Globus pallidus (tissue), 1 donor: ENCODE data around the gene TP53I11.

Experiments used
- DNase-seq: peaks from one replicate; pipeline ENCODE4 v3.0.0-alpha.2; 2015; ENCODE audit warnings: low spot score

The TP53I11 gene

DNA sequence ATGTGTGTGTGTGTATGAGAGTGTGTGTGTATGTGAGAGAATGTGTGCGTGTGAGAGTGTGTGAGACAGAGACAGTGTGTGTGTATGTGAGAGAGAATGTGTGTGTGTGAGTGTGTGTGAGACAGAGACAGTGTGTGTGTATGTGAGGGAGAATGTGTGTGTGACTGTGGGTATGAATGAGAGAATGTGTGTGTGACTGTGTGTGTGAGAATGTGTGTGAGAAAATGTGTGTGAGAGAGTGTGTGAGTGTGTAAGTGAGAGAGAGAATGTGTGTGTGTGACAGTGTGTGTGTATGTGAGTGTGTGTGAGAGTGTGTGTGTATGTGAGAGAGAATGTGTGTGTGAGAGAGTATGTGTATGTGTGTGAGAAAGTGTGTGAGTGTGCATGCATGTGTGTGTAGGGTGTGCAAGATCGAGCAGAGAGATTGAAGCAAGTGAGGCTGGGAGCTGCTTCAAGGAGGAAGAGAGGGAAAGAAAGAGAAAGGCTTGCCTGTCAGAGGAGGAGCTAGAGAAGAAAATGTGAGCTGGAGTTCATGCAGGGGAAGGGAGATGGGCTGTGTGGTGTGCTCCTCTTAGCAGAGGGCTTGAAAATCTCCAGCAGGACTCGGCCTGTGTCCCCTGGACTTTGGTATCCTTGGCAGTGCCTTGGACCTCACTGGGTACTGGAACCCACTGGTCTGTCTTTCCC lies 27.7 kb upstream of the TP53I11 start:
- no peak for DNase-seq

DNA sequence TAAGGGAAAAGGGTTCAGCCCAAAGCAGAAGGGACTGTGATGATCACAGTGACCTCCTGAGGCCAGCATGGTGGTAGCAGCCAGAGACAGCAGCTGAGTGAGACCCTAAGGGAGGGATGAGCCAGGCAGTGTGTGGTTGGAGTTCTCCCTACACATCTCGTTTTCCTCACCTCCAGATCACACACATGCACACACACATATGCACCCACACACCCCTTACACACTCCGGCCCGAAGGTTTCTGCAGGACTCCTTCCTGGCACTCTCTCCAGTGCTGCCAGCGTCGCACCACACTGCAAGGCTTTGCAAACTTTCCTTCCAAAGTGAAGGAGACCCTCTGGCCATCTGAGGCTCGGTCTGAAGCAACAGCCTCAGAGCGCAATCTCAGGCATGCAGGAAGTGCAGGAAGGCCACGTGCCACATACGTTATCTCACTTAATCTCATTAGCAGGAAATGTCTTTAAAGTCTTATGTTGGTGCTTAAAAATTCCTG lies 26.9 kb upstream of the TP53I11 start:
- DNase-seq: no peak

DNA sequence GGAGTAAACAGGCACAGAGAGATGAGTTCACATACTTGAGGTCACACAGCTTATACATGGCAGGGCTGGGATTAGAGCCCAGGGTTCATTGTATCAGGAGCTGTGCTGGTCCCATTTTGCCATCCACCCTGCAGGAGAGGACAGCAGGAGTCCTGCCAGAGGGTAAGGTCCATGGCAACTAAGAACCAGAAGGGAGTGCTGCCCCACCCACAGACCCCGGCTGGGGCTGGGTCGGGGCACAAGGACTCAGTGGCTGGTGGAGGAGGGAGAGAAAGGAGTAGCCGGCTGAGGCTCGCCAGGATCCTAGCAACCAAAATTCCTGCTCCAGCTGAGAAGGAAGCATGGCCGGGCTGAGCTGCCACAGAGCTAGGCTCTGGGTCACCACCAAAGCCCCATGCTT lies 25.9 kb upstream of the TP53I11 start:
- DNase-seq: no peak

GRCh38 chr11:44974402-44975000 lies 23.8 kb upstream of the TP53I11 start:
- no peak for DNase-seq

GRCh38 chr11:44973632-44974401 lies 23.1 kb upstream of the TP53I11 start:
- DNase-seq: no peak

GRCh38 chr11:44972746-44973435 lies 22.2 kb upstream of the TP53I11 start:
- no peak for DNase-seq

DNA sequence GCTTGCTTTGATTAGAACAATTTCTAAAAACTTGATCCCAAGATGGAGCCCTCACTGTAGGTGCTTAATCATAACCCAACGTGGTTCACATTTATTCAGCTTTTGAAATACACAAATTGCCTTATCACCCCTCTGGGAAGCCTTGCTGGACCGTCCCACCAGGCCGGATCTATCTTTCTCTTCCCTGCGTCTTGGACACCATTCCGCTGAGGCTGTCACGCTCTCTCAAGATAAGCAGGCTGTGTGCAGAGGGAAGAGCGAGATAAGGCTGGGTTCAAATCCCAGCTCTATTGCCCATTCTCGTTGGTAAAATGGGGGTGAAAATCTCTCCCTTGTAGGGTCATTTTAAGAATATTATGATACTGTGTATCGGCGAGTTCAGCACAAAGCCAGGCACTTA lies 20.5 kb upstream of the TP53I11 start:
- DNase-seq: no peak

GRCh38 chr11:44970293-44970692 lies 19.6 kb upstream of the TP53I11 start:
- no peak for DNase-seq

DNA sequence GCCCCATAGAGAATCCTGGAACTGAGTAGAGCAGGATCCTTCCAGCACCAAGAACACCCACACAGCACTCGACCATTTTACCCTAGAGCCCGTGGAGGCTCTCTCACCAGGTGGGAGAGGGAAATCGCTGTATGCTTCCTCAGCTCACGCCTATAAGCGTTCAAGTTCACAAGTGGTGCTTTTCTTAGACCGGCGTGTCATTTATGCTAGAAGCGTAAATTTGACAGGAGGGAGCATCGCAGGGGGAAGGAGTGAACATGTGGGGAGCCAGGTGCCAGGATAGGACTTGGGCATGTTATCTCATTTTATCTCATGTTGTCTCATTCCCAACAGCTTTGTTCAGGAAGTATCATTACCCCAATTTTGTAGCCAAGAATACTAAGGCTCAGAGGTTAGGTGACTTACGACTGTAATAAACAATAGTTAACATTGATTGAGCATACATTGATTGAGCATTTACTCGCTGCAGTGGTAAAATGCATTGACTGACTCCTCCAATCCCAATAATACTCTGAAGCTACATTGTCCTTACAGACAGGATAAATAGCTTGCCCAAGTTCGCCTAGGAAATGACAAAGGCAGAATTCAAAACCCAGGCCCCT lies 19.1 kb upstream of the TP53I11 start:
- DNase-seq: no peak

DNA sequence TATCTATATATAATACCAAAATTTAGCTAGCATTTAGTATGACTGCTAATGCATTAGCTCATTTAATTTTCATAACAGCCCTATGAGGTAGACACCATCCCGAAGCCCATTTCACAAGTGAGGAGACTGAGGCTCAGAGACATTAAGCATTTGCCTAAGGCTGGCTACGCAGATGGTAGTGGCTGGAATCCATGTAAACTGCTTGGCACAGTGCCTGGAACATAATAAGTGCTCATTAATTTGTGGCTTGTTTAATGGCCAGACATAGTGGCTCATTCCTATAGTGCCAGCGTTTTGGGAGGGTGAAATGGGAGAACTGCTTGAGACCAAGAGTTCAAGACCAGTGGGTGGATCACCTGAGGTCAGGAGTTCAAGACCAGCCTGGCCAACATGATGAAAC lies 17.8 kb upstream of the TP53I11 start:
- no peak for DNase-seq

GRCh38 chr11:44967930-44968496 lies 17.3 kb upstream of the TP53I11 start:
- no peak for DNase-seq

DNA sequence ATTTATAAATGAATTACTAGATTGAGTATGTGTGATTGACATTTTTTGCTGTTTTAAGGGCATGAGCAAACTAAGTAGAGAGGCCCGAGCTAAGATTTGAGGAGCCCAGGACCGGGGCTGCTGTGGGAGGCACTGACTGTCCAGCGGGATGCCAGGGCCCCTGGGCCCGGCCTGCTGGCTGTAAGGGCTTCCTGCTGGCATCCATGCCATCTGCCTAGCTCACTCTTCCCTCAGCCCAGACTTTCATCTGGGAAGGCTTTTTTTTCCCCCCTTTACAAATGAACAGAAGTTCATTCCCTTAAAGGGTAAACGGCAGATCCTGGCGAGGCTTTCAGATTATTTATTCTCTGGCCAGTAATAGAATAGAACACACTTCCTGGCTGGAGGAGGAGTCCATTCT lies 16.0 kb upstream of the TP53I11 start:
- no peak for DNase-seq

GRCh38 chr11:44964526-44965209 lies 14.0 kb upstream of the TP53I11 start:
- no peak for DNase-seq

DNA sequence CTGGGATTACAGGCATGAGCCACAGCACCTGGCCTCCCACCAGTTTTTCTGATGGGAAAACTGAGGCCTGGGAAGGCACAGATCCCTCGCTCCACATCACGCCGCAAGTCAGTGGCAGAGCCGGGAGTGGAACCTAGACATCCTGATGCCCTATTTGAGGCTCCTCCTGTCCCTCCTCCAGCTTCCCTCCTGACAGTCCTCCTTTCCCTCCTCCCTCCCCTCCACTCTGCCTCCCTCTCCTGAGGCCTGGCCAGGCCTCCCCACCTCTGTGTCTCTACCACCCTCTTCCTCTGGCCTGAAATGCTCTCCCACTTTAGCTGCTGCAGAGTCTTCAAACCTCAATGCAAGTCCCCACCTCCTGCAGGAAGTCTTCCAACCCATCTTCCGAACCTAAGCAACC lies 13.3 kb upstream of the TP53I11 start:
- DNase-seq: no peak

- DNase-seq: no peak
These were observed 12.5 kb upstream of the TP53I11 start for GRCh38 chr11:44963136-44963535.

DNA sequence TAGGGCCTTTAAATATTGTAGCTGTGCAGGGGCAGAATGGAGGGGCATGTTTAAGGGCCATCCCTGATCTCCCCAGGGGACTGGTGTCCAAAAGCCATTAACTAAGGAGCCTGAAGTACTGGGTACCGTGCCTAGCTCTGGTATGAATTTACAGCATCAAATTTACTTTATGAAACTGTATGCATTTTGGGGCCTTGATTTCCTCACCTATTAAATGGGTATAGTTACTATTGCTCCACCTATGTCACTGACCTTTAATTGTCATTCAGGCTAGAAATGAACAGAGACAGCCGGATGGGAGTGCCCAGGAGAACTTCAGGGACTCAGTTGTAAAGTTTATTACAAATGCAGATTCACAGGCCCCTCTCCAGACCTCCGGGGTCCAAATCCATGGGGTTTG lies 11.8 kb upstream of the TP53I11 start:
- no peak for DNase-seq

DNA sequence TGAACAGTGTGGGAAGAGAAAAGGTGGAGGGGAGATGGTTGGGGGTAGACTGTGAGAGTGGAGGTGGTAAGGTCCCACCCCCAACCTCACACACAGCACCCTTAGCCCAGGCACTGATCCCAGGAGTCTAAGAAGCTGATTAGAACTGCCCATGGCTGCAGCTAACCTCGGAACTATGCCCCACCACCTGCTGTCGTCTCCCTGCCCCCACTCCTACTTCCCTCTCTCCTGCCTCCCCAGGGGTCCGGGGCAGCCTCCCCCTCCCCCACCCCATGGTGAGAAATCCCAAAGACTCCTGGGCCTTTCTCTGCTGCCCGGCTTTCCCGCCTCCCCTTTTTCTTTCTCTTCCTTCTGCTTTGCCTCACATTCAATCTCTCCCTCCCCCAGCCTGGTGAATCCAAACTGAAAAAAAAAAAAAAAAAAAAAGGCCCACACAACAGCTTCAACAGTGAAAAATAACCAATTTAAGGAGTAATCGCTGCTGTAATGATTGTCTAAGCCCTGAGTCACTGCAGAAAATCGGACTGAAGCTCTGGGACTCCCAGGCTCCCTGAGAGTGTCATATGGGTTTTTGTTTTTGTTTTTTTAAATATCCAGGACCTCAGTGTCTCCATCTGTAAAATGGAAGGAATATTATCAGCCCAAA lies 9.6 kb upstream of the TP53I11 start:
- DNase-seq: no peak

DNA sequence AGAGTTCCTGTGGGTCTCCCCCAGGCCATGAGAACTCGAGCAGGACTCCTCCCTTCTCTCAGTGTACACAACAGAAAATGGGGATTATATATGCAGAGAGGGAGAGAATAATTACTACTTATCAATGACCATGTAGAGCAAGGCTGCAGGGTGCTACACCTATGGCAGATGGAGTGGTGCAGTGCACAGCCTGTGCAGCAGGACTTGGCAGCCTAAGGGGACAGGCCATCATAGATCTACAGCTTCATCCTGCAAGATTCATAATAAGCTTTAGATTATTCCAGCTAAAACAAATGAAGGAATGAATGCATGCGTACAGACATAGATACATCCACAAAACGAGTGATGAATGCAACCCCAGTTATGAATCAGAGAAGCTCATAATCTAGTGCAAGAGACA lies 8.4 kb upstream of the TP53I11 start:
- no peak for DNase-seq

DNA sequence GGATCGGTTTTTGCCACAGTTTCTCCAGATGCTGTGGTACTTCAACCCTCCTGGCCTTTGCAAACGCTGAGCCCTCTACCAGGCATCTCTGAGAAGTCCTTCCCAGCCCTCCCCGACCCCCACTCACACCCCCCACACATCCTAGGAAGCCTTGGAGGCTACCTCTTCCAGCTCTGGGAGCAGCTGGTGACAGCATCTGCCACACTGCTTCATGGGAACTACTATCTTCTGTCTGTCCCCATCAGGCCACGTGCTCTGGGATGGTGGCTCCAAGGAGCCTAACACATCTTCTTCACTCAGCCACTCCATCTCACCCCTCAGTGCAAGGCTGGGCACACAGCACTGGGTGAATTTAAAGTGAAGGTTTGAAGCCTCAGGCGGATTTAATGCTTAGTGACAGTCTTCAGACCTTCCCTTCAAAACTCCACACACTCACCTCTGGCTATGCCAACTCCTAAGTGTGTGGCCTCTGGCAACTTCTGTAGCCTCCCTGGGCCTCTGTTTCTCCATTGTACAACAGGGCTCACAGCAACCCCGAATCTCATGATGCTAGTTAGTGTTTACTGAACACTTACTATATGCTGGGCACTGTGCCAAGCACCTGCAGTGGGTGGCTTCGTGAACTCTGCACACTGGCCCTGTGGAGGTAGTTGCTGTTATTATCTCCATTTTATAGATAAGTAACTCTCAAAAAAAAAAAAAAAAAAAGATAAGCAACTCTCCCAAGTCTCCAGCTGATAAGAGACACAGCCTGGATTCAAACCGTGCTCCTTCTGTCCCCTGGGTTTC lies 7.3 kb upstream of the TP53I11 start:
- DNase-seq: no peak

- no peak for DNase-seq
These were observed 6.4 kb upstream of the TP53I11 start for GRCh38 chr11:44957040-44957515.
